22Rv1 (cell line): ENCODE measurements around the gene ADGRF1.

Source experiments
- ZFX ChIP-seq: fragments of 450-650 bp; IDR thresholded peaks from 2 replicates; pipeline ENCODE4 v1.6.1; 2017; ENCODE audit warnings: antibody characterized with exemption, borderline replicate concordance
- TF ChIP-seq, protein P1 (sequence below): fragments of 450-650 bp; IDR thresholded peaks from 2 replicates; pipeline ENCODE4 v1.5.1; 2017; ENCODE audit warnings: mild to moderate bottlenecking

- TF ChIP-seq, protein P1, sequence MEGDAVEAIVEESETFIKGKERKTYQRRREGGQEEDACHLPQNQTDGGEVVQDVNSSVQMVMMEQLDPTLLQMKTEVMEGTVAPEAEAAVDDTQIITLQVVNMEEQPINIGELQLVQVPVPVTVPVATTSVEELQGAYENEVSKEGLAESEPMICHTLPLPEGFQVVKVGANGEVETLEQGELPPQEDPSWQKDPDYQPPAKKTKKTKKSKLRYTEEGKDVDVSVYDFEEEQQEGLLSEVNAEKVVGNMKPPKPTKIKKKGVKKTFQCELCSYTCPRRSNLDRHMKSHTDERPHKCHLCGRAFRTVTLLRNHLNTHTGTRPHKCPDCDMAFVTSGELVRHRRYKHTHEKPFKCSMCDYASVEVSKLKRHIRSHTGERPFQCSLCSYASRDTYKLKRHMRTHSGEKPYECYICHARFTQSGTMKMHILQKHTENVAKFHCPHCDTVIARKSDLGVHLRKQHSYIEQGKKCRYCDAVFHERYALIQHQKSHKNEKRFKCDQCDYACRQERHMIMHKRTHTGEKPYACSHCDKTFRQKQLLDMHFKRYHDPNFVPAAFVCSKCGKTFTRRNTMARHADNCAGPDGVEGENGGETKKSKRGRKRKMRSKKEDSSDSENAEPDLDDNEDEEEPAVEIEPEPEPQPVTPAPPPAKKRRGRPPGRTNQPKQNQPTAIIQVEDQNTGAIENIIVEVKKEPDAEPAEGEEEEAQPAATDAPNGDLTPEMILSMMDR, result no peak
- no peak for TF ChIP-seq ZFX
These were observed 38.0 kb upstream of the ADGRF1 start for GRCh38 chr6:47080083-47080596.
